Left renal cortex interstitium (tissue), 4 donors: ENCODE results near the gene C6orf52. TPM values are rescaled to one million over a fixed set of nuclear protein-coding genes. Genes with fewer than 3 reads are reported as not detected.

Experiments
- DNase-seq, 4 donors: peaks; one replicate each; pipeline ENCODE4 v3.0.0-alpha.2; 2013; ENCODE audit warnings: low read depth in 4 of 4, low spot score in 2 of 4, missing footprints in 1 of 4
- polyA plus RNA-seq, 4 donors: library from polyadenylated mRNA; unstranded; fragments of 120-200 nt; gene quantifications; one replicate each; pipeline ENCODE4 v1.2.1, GENCODE V29; 2013; ENCODE audit not compliant: insufficient read length in 4 of 4

C6orf52 gene
- polyA plus RNA-seq, 4 donors: 2.6 to 5.4 (median 4.7) TPM

- no peak for DNase-seq
These were observed 35.3 kb downstream of the C6orf52 start for GRCh38 chr6:10658910-10659698.

GRCh38 chr6:10655508-10656055 lies 38.8 kb downstream of the C6orf52 start:
- DNase-seq: no peak

- no peak for DNase-seq
These were observed 50.2 kb downstream of the C6orf52 start for GRCh38 chr6:10644225-10644624.

- DNase-seq: no peak
These were observed 51.2 kb downstream of the C6orf52 start for GRCh38 chr6:10643201-10643651.

- DNase-seq: no peak
These were observed 52.9 kb downstream of the C6orf52 start for GRCh38 chr6:10641528-10641927.

- no peak for DNase-seq
These were observed 54.0 kb downstream of the C6orf52 start for GRCh38 chr6:10640412-10640811.

GRCh38 chr6:10633216-10633615 lies 61.2 kb downstream of the C6orf52 start:
- no peak for DNase-seq

GRCh38 chr6:10630178-10630577 lies 64.2 kb downstream of the C6orf52 start:
- DNase-seq: no peak

- DNase-seq: no peak
These were observed 66.6 kb downstream of the C6orf52 start for GRCh38 chr6:10627800-10628199.

GRCh38 chr6:10626154-10626741 lies 68.2 kb downstream of the C6orf52 start:
- DNase-seq: no peak

GRCh38 chr6:10624836-10625235 lies 69.6 kb downstream of the C6orf52 start:
- DNase-seq: no peak

- DNase-seq: no peak
These were observed 72.6 kb downstream of the C6orf52 start for GRCh38 chr6:10621847-10622246.

Other genes with a start within 250 kb of the C6orf52 start
- 10 to 100 TPM; 13.9 to 18.5 (median 16.5) TPM for gene GCNT2, start 173.3 kb downstream of the C6orf52 start, polyA plus RNA-seq
- gene PAK1IP1, start 356 bp upstream of the C6orf52 start, polyA plus RNA-seq: 10 to 100 TPM; 20.0 to 23.6 (median 20.1) TPM
- gene TMEM14C, start 28.5 kb upstream of the C6orf52 start, polyA plus RNA-seq: 100 to 1,000 TPM; 140 to 184 (median 161) TPM
- gene TMEM14B, start 53.2 kb upstream of the C6orf52 start, polyA plus RNA-seq: 100 to 1,000 TPM in 2 of 4 donors, 10 to 100 TPM in 2; 90.6 to 107 (median 99.5) TPM
- 1 to 10 TPM in 3 of 4 donors, under 1 TPM in 1; 0.99 to 3.0 (median 2.0) TPM for gene MAK, start 143.9 kb upstream of the C6orf52 start, polyA plus RNA-seq
- under 1 TPM in 2 of 4 donors, not detected in 2; 0.07 to 0.14 TPM for gene GCM2, start 187.4 kb upstream of the C6orf52 start, polyA plus RNA-seq
- gene SYCP2L, start 192.4 kb upstream of the C6orf52 start, polyA plus RNA-seq: 1 to 10 TPM; 2.2 to 9.0 (median 5.0) TPM